ENCODE results near the gene SLC35E1. TPM values are rescaled to one million over a fixed set of nuclear protein-coding genes. Genes with fewer than 3 reads are reported as not detected.

Gene SLC35E1
- polyA plus RNA-seq, 3 donors = 39.6 to 45.2 (median 42.9) TPM

GRCh38 chr19:16584248-16585093, 12.3 kb upstream of the SLC35E1 start:
- DNase-seq = peak; percentile 58

DNA sequence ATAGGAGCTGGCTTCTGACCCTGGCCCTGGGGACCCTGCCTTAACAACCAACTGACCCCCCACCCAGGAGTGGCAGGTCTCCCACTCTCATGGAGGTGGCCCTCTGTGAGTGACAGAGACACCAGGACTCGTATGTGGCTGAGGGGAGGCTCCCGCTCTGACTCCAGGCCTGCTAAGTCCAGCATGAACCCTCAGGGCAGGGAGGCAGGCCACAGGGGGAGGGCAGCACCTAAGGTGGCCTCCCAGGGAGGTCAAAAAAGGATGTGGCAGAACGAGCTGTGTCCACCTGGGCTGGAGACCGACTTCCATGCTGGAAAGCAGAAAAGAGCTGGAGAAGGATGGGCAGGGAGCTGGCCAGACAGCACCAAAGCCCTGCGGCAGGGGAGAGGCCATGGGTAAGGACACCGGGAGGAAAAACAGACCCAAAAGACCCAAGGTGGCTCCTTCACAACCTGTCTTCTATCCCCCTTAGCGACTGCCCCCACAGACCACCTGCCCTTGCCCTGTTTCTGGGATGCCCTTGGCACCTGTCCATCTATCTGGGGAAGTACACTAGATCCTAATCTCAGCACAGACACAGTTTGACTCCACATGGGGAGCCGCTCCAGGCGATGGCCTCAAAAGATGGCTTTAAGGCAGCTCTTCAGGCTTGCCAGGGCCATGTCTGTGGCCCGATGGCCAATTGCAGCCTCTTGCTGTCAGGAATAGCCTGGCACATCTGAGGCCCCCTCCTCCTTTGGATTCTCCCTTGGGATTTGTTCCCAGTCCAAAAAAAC, 10.5 kb upstream of the SLC35E1 start:
- DNase-seq = no peak

DNA sequence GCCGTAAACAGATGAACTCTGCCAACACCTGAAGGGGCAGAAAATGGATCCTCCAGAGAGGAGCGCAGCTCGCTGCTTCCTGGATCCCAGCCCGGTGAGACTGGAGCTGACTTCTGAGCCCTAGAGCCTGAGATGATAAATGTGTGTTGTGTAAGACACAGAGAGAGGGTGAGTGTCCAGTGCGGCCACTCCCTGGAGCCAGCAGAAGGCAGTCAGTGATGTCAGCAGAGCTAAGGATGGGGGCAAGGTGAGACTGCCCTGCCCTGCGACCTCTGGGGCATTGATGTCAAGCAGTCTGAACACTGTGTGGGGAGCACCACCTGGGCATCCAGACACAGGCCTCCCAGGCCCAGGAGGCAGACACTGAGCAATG, 9.7 kb upstream of the SLC35E1 start:
- DNase-seq = no peak

GRCh38 chr19:16581145-16581970, 9.1 kb upstream of the SLC35E1 start:
- no peak for DNase-seq

- no peak for DNase-seq
These were observed 7.2 kb upstream of the SLC35E1 start for GRCh38 chr19:16579381-16579780.

GRCh38 chr19:16577531-16577985, 5.3 kb upstream of the SLC35E1 start:
- no peak for DNase-seq

- no peak for DNase-seq
These were observed 4.7 kb upstream of the SLC35E1 start for GRCh38 chr19:16576690-16577530.

DNA sequence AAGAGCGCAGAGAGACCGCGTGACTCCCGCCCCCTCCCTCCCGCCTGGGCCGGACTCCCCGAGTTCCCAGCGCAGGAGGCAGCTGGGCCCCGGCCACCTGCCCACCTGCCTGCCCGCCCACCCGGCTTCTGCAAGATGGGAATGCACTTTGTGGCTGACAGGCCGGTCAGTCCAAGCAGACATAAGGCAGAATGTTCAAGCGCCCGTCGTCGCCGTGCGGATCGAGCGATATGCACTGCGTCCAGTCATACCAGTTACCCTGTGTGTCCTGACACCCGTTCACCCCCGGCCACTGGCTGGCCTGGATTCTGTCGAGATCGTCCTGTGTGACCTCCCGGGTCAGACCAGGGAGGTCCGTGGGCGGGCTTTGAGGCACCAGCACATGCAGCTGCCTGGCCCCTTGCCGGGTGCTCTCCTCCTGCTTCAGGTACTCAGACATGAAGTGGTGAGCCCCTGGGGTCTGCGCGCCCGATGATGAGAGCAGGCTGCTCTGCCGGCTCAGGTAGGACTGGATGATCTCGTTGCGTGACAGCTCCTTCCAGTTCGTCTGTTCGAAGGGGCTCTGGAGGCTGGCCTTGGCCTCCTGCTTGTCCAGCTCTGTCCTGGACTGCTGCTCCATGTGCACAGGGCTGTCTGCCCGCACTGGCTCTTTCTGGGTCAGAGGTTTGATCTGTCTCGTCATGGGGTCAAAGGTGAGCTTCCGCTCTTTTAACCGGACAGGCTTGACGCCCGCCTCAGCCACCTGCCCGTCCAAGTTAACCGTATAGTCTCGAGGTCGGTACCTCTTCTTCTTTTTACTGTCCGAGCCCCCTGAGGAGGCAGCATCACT, 3.9 kb upstream of the SLC35E1 start:
- DNase-seq = no peak

- no peak for DNase-seq
These were observed 3.1 kb upstream of the SLC35E1 start for GRCh38 chr19:16575282-16575681.

GRCh38 chr19:16573925-16574324, 1.7 kb upstream of the SLC35E1 start:
- no peak for DNase-seq

DNA sequence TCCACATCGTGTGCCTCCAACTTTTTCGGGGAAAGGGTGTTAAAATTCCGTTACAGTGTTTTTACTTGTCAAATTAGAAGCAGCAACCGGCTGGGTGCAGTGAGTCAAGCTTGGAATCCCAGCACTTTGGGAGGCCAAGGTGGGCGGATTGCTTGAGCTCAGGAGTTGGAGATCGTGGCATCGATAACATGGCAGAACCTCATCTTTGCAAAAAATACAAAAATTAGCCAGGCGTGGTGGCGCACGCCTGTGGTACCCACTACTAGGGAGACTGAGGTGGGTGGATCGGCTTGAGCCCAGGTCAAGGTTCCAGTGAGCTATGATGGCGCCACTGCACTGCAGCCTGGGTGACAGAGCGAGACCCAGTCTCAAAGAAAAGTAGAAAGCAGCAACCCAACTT, 1.1 kb upstream of the SLC35E1 start:
- no peak for DNase-seq

- DNase-seq = no peak
These were observed 338 bp downstream of the SLC35E1 start for GRCh38 chr19:16571822-16572331.

DNA sequence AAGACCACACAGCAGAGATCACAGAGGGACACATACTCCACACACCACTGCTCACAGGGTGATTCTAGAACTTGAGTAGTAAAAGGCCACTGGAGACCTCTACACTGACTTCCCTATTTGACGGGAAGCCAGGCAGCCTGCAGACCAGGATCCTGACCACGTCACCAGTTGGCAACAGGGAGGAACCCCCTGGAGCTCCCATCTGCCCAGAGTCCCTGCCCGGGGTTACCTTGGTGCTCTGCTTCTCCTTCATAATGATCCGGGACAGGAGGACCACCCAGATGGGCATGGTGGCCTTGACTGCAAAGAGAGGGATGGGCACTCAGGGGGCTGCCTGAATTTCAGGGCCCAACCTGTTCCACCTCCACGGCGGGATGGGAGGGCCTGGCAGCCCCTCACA, 932 bp downstream of the SLC35E1 start:
- no peak for DNase-seq

DNA sequence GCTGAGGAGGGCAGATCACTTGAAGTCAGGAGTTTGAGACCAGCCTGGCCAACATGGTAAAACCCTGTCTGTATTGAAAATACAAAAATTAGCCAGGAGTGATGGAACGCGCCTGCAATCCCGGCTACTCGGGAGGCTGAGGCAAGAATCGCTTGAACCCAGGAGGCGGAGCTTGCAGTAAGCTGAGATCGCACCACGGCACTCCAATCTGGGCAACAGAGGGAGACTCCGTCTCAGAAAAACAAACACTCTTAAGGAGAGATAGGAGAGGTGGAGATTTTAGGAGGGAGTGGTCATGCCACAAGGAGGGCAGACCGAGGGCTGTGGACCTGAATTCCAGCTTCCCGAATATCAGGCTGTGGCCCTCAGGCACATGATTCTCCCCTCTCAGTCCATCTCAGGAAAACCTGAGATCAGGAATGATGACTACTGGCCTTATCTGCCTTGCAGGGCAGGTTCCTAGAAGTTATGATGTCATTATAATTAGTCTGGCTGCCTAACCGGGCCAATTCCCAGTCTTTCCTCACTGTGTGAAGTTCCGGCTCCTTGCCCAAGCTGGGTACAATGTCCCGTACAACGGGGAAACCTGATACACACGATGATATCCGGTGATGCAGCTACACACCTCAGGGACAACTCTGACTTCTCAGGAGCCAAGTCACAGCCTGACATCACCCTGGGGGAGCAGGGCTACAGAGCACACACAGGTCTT, 2.5 kb downstream of the SLC35E1 start:
- no peak for DNase-seq

GRCh38 chr19:16566702-16567101, 5.5 kb downstream of the SLC35E1 start:
- DNase-seq = no peak

DNA sequence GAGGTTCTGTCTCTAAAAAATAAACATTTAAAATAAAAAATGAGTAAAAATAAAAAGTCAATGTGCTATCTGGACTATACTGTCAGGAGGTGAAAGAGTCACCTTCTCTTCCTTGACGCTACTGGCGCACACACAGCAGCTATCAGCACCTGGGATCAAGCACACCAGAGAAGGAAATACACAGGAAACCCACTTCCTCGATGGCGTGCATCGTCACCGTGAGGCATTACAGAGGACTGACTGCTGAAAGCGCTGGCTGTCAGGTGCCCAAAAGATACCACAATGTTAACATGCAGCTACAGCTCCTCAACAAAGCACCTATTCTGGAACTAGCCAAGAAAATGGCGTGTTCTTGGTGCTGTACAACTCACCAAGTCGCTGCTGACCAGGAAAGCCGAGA, 6.1 kb downstream of the SLC35E1 start:
- no peak for DNase-seq

GRCh38 chr19:16564842-16565241, 7.4 kb downstream of the SLC35E1 start:
- no peak for DNase-seq

DNA sequence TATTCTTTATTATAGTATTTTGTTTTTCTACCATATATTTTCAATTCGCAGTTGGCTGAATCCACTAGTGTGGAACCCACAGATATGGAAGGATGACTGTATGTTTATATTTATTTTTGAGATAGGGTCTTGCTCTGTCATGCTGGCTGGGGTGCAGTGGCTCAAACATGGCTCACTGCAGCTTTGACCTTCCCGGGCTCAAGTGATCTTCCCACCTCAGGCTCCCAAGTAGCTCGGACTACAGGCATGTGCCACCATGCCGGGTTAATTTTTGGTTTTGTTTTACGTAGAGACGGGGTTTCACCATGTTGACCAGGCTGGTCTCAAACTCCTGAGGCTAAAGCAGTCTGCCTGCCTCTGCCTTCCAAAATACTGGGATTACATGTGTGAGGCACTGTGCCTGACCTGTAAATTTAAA, 9.6 kb downstream of the SLC35E1 start:
- DNase-seq = no peak

GRCh38 chr19:16561382-16561781, 10.8 kb downstream of the SLC35E1 start:
- no peak for DNase-seq

All from renal pelvis (tissue), 4 donors.